IPS DF 6.9 (cell line): Measurements from ENCODE around the gene MLH3.

ENCODE experiments used
- DNase-seq: peaks from one replicate; pipeline ENCODE4 v3.0.0-alpha.2; 2013; ENCODE audit warnings: low read depth, low spot score
- H3K27ac ChIP-seq: one replicate; pipeline ENCODE4 v1.5.1; 2013; ENCODE audit warnings: low read length, control low read depth
- H3K27me3 ChIP-seq: 2 replicates; pipeline ENCODE4 v1.6.1; 2013; ENCODE audit warnings: mild to moderate bottlenecking, low read length; ENCODE audit not compliant: control insufficient read depth, insufficient read depth
- H3K36me3 ChIP-seq: 2 replicates; pipeline ENCODE4 v1.6.1; 2013; ENCODE audit warnings: low read length; ENCODE audit not compliant: control insufficient read depth, insufficient read depth
- H3K4me1 ChIP-seq: 2 replicates; pipeline ENCODE4 v1.6.1; 2013; ENCODE audit warnings: low read length; ENCODE audit not compliant: control insufficient read depth, insufficient read depth
- H3K4me3 ChIP-seq: 2 replicates; pipeline ENCODE4 v1.5.1; 2013; ENCODE audit warnings: mild to moderate bottlenecking, low read length
- H3K9me3 ChIP-seq: 2 replicates; pipeline ENCODE4 v1.6.1; 2013; ENCODE audit warnings: low read length, inconsistent platforms; ENCODE audit not compliant: control insufficient read depth, insufficient read depth
- WGBS: extraction: QIAGEN DNeasy Blood & Tissue Kit; methylation state at CpG from one replicate; pipeline ENCODE4 v1.1.7; 2013; ENCODE audit warnings: mixed read lengths, missing lambda C conversion rate; ENCODE audit not compliant: insufficient read length, insufficient coverage; 5-methylcytosine and 5-hydroxymethylcytosine counted together

Gene MLH3

DNA sequence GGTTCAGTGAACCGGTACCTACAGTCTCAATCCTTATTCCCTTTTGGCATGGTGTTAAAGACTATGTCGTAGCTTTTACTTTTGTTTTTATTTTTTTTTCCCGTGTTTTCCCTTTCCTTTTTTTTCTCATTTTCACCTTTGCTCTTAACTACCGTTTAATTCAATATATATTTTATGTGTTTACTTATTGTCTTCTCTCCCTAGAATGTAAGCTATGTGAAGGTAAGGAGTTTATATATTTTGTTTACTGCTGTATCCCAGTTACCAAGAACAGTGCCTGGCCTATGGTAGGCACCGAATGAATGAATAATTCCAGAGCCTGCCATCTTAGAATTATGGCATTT lies 261 bp upstream of the MLH3 start:
- H3K9me3 ChIP-seq: no peaks in the 10 kb centered on the region
- H3K36me3 ChIP-seq: no peaks in the 10 kb centered on the region
- WGBS: 100% methylated on average over 2 of the region's 5 CpGs
- H3K4me1 ChIP-seq: no peaks in the 10 kb centered on the region
- H3K27ac ChIP-seq: no peak overlapping the region
- H3K27me3 ChIP-seq: no peaks in the 10 kb centered on the region
- no peak overlapping the region for H3K4me3 ChIP-seq
- DNase-seq: no peak

DNA sequence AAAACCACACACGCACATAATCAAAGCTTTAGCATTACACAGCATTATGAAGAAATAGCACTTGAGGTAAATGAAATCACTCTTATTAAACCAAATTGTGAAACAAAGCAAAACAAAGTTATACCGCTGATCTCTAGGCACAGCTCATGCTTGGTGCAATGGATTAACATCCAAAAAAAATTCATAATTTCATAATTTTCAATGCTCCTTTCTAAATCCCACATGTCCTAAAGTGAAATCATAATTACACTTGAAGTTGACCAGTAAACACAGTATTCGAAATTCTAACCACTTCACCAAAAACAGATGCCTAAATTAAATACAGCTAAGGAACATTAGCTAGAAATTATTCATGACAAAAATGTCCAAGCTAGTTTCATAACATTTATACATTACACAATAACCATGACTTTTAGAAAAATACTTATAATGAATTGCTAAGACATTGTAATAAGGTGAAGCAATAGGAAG lies 1.5 kb downstream of the MLH3 start:
- no peak for DNase-seq
- Histone ChIP-seq H3K27ac (no peak overlapping the region), H3K9me3 (no peaks in the 10 kb centered on the region), H3K36me3 (no peaks in the 10 kb centered on the region), H3K4me1 (no peaks in the 10 kb centered on the region), H3K4me3 (no peak overlapping the region), H3K27me3 (no peaks in the 10 kb centered on the region)
- no CpG with 5 or more reads among the region's 3 CpGs for WGBS

DNA sequence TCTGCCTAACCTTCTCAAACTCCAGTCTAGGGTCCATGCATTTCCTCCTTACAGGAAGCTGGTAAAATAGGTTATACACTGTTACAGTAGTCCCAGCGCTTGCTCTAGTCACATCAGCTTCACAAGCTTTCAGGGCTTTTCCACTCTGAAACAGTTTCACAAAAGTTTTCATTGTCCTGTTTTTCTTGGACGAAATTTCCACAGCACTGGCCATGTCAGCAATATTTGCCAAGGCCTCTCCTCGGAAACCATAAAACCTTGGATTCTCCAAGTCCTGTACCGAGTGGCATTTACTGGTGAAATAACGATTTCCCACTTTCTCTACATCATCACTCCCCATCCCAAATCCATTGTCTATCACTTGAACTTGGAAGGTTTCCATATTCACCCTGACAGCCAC lies 2.1 kb downstream of the MLH3 start:
- DNase-seq: no peak
- no peaks in the 10 kb centered on the region for H3K36me3 ChIP-seq
- no peaks in the 10 kb centered on the region for H3K27me3 ChIP-seq
- H3K4me3 ChIP-seq: no peak overlapping the region
- H3K9me3 ChIP-seq: no peaks in the 10 kb centered on the region
- H3K4me1 ChIP-seq: no peaks in the 10 kb centered on the region
- WGBS: no CpG with 5 or more reads among the region's 5 CpGs
- no peak overlapping the region for H3K27ac ChIP-seq

DNA sequence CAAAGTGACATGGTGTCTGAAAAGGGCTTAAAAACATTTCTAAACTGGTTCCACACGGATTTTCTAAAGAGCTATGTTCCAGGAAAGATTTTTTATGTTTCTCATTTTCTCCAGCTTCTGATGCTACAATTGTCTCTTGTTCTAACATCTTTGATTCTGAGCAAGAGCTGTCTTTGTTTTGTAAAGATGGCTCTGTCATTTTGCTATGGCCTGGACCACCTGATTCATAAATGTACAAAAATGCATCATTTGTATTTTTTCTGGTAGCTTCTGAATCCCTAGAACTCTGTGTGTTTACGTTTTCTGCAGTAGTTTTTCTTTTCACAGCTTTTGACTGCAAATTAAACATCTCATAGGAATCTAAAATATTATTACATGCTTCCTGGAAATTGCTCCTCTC lies 3.2 kb downstream of the MLH3 start:
- H3K4me3 ChIP-seq: no peak overlapping the region
- H3K27ac ChIP-seq: no peak overlapping the region
- no peaks in the 10 kb centered on the region for H3K4me1 ChIP-seq
- H3K27me3 ChIP-seq: no peaks in the 10 kb centered on the region
- DNase-seq: no peak
- WGBS: no CpG with 5 or more reads among the region's 2 CpGs
- no peaks in the 10 kb centered on the region for H3K36me3 ChIP-seq
- H3K9me3 ChIP-seq: no peaks in the 10 kb centered on the region

DNA sequence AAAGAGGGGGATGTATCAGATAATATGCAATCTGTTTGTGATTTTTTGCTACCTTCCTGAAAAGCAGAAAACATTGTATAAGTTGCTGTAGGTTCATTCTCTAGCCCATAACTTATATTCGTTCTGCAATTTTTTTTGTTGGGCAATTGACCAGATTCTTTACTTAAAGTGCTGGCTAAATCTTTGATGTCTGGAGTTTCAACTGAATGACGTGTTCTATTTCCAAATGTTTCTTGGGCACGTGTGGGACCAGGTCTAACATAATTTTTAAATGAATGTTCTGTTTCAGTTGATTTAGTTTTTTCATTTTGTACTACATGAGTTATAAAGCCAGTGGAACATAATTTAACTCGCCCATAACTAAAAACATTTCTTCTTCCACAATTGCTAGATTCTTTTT lies 3.8 kb downstream of the MLH3 start:
- no CpG with 5 or more reads among the region's 4 CpGs for WGBS

DNA sequence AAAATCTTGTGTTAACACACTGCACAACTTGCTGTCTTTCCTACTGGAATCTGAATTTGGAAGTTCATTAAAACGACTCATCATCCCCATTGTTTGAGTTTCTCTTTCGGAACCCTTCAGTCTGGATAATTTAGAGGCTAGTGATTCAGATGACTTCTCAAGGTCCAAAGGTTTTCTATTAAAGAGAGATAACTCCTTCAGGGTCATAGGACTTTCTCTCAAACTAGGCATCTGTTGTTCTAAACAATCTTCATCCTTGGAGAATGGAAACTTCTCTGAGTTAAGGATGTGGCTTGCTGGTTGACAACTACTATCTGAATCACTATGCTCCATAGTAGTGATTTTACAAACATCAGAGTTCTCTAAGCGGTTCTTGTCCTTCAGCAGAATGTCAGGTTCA lies 4.4 kb downstream of the MLH3 start:
- no CpG with 5 or more reads among the region's 3 CpGs for WGBS
- DNase-seq: no peak
- no peaks in the 10 kb centered on the region for H3K4me1 ChIP-seq
- 0 out of 2 replicates have a peak, but pooled peaks cover 2% of the 10 kb centered on the region for H3K36me3 ChIP-seq
- H3K9me3 ChIP-seq: no peaks in the 10 kb centered on the region
- no peak overlapping the region for H3K27ac ChIP-seq
- H3K27me3 ChIP-seq: no peaks in the 10 kb centered on the region
- no peak overlapping the region for H3K4me3 ChIP-seq

More for the DNA sequence above, 3.8 kb downstream of the MLH3 start:
- Histone ChIP-seq H3K27ac (no peak overlapping the region), H3K4me3 (no peak overlapping the region), H3K36me3 (no peaks in the 10 kb centered on the region), H3K9me3 (no peaks in the 10 kb centered on the region), H3K27me3 (no peaks in the 10 kb centered on the region), H3K4me1 (no peaks in the 10 kb centered on the region)
- DNase-seq: no peak

DNA sequence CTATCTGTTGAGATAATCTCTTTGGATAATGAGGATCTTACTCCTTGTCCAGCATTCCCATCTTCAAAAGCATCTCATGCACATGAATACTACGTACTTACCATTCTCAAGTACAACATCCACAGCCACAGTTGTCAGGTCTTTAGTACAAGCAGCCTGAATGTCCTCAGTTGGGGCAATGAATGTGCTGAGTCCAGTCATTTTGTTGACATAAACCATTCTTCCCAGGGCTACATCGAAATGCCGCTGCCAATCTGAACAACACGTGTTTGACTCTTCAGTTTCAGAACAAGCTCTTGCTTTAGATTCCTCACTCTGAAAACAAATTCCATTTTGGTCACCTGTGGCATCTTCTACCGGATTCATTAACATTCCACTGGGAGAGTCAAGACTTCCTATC lies 5.0 kb downstream of the MLH3 start:
- no peaks in the 10 kb centered on the region for H3K4me1 ChIP-seq
- DNase-seq: no peak

DNA sequence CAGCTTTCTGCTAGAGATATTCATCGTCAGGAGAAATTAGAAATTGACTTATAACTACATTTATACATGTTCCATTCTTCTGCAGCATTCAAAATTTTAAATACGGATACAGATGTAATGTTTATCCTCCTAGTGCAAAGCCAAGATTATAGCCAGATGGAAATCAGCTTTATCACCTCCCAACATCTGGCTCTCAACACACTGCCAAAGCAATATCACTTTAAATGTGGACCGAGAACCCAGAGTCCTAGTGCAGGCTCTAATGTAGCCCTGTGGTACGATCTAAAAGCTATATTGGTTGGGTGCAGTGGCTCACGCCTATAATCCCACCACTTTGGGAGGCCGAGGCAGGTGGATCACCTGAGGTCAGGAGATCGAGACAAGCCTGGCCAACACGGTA lies 6.5 kb downstream of the MLH3 start:
- no peak for DNase-seq
- H3K4me3 ChIP-seq: no peak overlapping the region

More for the DNA sequence above, 5.0 kb downstream of the MLH3 start:
- no peaks in the 10 kb centered on the region for H3K9me3 ChIP-seq
- no peak overlapping the region for H3K27ac ChIP-seq
- no peaks in the 10 kb centered on the region for H3K27me3 ChIP-seq
- WGBS: no CpG with 5 or more reads among the region's 5 CpGs
- H3K36me3 ChIP-seq: 0 out of 2 replicates have a peak, but pooled peaks cover 5% of the 10 kb centered on the region
- no peak overlapping the region for H3K4me3 ChIP-seq

DNA sequence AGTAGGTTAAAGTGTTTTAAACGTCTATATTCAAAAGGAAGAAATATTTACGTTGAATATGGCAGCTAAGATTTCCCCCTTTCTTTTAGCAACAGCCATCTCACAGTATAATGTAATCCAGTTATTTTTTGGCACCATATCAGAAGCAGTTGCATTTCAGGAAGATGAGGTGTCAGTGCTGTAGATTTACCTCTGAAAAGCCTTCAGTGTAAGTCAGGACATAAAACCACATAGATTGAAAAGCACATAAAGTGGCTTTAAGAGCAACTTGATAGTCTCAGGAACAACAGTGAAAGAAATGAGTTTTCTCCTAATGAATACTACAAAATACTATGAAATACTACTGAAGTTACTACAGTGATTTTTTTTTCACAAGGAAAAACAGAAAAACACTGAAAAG lies 6.9 kb downstream of the MLH3 start:
- Histone ChIP-seq H3K9me3 (no peaks in the 10 kb centered on the region), H3K4me3 (no peak overlapping the region), H3K27ac (no peak overlapping the region), H3K4me1 (no peaks in the 10 kb centered on the region), H3K27me3 (no peaks in the 10 kb centered on the region), H3K36me3 (0 out of 2 replicates have a peak, but pooled peaks cover 5% of the 10 kb centered on the region)
- no CpG with 5 or more reads among the region's 2 CpGs for WGBS
- DNase-seq: no peak

More for the DNA sequence above, 6.5 kb downstream of the MLH3 start:
- H3K27ac ChIP-seq: no peak overlapping the region
- no peaks in the 10 kb centered on the region for H3K27me3 ChIP-seq
- WGBS: no CpG with 5 or more reads among the region's 8 CpGs
- H3K36me3 ChIP-seq: 0 out of 2 replicates have a peak, but pooled peaks cover 5% of the 10 kb centered on the region
- no peaks in the 10 kb centered on the region for H3K4me1 ChIP-seq
- no peaks in the 10 kb centered on the region for H3K9me3 ChIP-seq

DNA sequence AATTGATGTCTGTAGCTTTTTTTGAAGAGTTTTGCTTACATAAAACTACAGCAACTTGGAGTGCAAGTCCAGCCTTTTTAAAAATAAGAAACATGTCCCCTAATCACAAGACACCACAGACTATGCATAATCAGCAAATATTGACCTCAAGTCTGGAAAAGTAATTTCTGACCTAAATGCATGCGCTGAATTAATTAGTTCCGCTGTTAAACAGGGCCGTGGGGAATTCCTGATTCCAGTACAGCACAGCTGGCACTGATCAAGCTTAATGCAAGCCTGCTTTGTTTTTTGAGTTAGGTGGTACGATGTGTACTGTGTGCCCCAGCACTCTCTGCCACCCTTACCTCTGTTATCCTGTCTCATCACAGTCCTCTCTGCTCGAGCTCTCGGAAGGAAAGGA lies 9.2 kb downstream of the MLH3 start:
- DNase-seq: no peak
- no peaks in the 10 kb centered on the region for H3K27me3 ChIP-seq
- no CpG with 5 or more reads among the region's 6 CpGs for WGBS
- H3K36me3 ChIP-seq: 0 out of 2 replicates have a peak, but pooled peaks cover 5% of the 10 kb centered on the region
- no peaks in the 10 kb centered on the region for H3K9me3 ChIP-seq
- no peak overlapping the region for H3K27ac ChIP-seq
- no peaks in the 10 kb centered on the region for H3K4me1 ChIP-seq
- H3K4me3 ChIP-seq: no peak overlapping the region

DNA sequence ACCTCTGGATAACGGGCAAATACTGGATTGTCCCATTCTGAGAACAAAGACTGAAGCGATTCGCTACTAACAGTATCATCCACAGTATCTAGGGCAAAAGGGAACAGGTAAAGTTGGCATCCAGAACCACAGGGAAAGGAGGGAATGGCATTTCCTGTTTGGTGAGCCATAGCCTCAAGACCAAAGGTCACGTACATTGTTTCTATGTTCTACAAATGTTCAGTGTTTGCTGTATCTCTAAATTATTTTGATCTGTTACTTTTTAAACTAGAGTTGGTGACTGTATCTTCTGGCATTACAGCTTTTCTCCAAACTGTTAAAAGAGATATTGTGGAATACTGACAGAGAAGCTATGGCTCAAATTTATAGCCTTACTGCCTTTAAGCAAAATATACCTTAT lies 9.7 kb downstream of the MLH3 start:
- Histone ChIP-seq H3K4me1 (no peaks in the 10 kb centered on the region), H3K27me3 (no peaks in the 10 kb centered on the region), H3K9me3 (no peaks in the 10 kb centered on the region), H3K36me3 (0 out of 2 replicates have a peak, but pooled peaks cover 5% of the 10 kb centered on the region), H3K4me3 (no peak overlapping the region), H3K27ac (no peak overlapping the region)
- no peak for DNase-seq
- WGBS: no CpG with 5 or more reads among the region's 4 CpGs
